SK-N-SH (cell line): Measurements from ENCODE around the gene LLGL2. TPM values are rescaled to one million over a fixed set of nuclear protein-coding genes. Genes with fewer than 3 reads are reported as not detected.

Source experiments
- CTCF ChIA-PET: fragments of 300-600, 350-600 bp; formaldehyde crosslinking; extraction: SDS; loops from one replicate; lab custom pipeline; 2021; lab: Yijun Ruan, JAX
- POLR2A ChIA-PET: fragments of 350-600 bp; sonication (Branson Sonifier 250); formaldehyde crosslinking; extraction: SDS; loops from one replicate; lab custom pipeline; 2020; ENCODE audit warnings: antibody characterized with exemption, inconsistent platforms; lab: Yijun Ruan, JAX
- DNase-seq: peaks from one replicate; pipeline ENCODE4 v3.0.0; 2012
- H2AFZ ChIP-seq: fragments of 200-600 bp; sonication (generic); 2 replicates; pipeline ENCODE4 v1.8.1; 2016; ENCODE audit warnings: antibody characterized with exemption, mild to moderate bottlenecking, low read depth
- H3F3A ChIP-seq: fragments of 200-600 bp; sonication (generic); replicated peaks from 2 replicates; pipeline ENCODE3; 2016; ENCODE audit warnings: antibody characterized with exemption, mild to moderate bottlenecking; ENCODE audit not compliant: insufficient read depth
- H3K27ac ChIP-seq, 2 experiments: fragments of 200-500 bp in 1 of 2; fragments of 200-600 bp in 1 of 2; sonication (Bioruptor generic) in 1 of 2; sonication (generic), shearing (Covaris generic) in 1 of 2; 2 replicates each; pipeline versions ENCODE4 v1.5.1 to v1.6.1; 2014 to 2016; ENCODE audit warnings: low read depth in 2 of 2, inconsistent platforms in 1 of 2, low read length in 1 of 2, mild to moderate bottlenecking in 1 of 2, mixed read lengths in 1 of 2
- H3K27me3 ChIP-seq: fragments of 200-600 bp; sonication (generic), shearing (Covaris generic); 2 replicates; pipeline ENCODE4 v1.6.1; 2016; ENCODE audit warnings: mixed run types; ENCODE audit not compliant: insufficient read depth
- H3K36me3 ChIP-seq, 2 experiments: fragments of 200-500 bp in 1 of 2; fragments of 200-600 bp in 1 of 2; sonication (Bioruptor generic) in 1 of 2; sonication (generic) in 1 of 2; replicated peaks in 1 of 2; 2 replicates each; pipeline versions ENCODE3 to v1.5.1; 2014 to 2016; ENCODE audit warnings: low read length in 1 of 2, mild to moderate bottlenecking in 1 of 2; ENCODE audit not compliant: insufficient read depth in 2 of 2, control insufficient read depth in 1 of 2
- H3K4me1 ChIP-seq, 2 experiments: fragments of 200-500 bp in 1 of 2; fragments of 200-600 bp in 1 of 2; sonication (Bioruptor generic) in 1 of 2; sonication (generic), shearing (Covaris generic) in 1 of 2; 2 replicates each; pipeline versions ENCODE4 v1.5.1 to v1.6.1; 2014 to 2016; ENCODE audit warnings: low read depth in 1 of 2, low read length in 1 of 2, mixed run types in 1 of 2; ENCODE audit not compliant: insufficient read depth in 2 of 2, control insufficient read depth in 1 of 2
- H3K4me2 ChIP-seq: fragments of 200-600 bp; sonication (generic), shearing (Covaris generic); 2 replicates; pipeline ENCODE4 v1.6.1; 2017; ENCODE audit warnings: mixed run types
- H3K4me3 ChIP-seq, 2 experiments: fragments of 200-500 bp in 1 of 2; fragments of 200-600 bp in 1 of 2; sonication (Bioruptor generic) in 1 of 2; sonication (generic), shearing (Covaris generic) in 1 of 2; 2 replicates each; pipeline versions ENCODE4 v1.5.1 to v1.8.1; 2014 to 2016; ENCODE audit warnings: low read depth in 2 of 2, inconsistent platforms in 1 of 2, low read length in 1 of 2, mild to moderate bottlenecking in 1 of 2, mixed read lengths in 1 of 2, moderate library complexity in 1 of 2
- H3K79me2 ChIP-seq: fragments of 200-600 bp; sonication (generic); 2 replicates; pipeline ENCODE4 v1.8.1; 2017; ENCODE audit warnings: mild to moderate bottlenecking; ENCODE audit not compliant: insufficient read depth
- H3K9ac ChIP-seq: fragments of 200-600 bp; sonication (generic); 2 replicates; pipeline ENCODE4 v1.6.1; 2017; ENCODE audit warnings: mixed run types
- H3K9me2 ChIP-seq: fragments of 200-600 bp; sonication (generic); 2 replicates; pipeline ENCODE4 v1.6.1; 2017; ENCODE audit warnings: mixed run types
- H3K9me3 ChIP-seq: fragments of 200-600 bp; sonication (generic); 2 replicates; pipeline ENCODE4 v1.6.1; 2017; ENCODE audit warnings: mixed run types, mild to moderate bottlenecking, moderate library complexity
- H4K20me1 ChIP-seq: fragments of 200-600 bp; sonication (generic); 2 replicates; pipeline ENCODE4 v1.6.1; 2017; ENCODE audit warnings: mild to moderate bottlenecking, mixed run types; ENCODE audit not compliant: insufficient read depth
- CHD2 ChIP-seq: fragments of 150-350 bp; IDR thresholded peaks from 2 replicates; pipeline ENCODE4 v1.6.1; 2018; ENCODE audit warnings: low read length; ENCODE audit not compliant: partially characterized antibody
- CTCF ChIP-seq: fragments of 200-600 bp; sonication (generic); IDR thresholded peaks from 2 replicates; pipeline ENCODE4 v1.6.1; 2017; ENCODE audit warnings: antibody characterized with exemption, mild to moderate bottlenecking, moderate library complexity
- ELF1 ChIP-seq: IDR thresholded peaks from 2 replicates; pipeline ENCODE4 v1.4.0; 2012
- EP300 ChIP-seq, 2 experiments: IDR thresholded peaks; 2 replicates each; pipeline versions ENCODE4 v1.4.0 to v1.6.1; 2012; ENCODE audit warnings: borderline replicate concordance in 1 of 2, low read depth in 1 of 2, low read length in 1 of 2
- FOSL2 ChIP-seq: IDR thresholded peaks from 2 replicates; pipeline ENCODE4 v1.4.0; 2012; ENCODE audit warnings: low read depth, mild to moderate bottlenecking, moderate library complexity, borderline replicate concordance
- GABPA ChIP-seq: IDR thresholded peaks from 2 replicates; pipeline ENCODE4 v1.4.0; 2012; ENCODE audit warnings: low read depth, mild to moderate bottlenecking
- GATA2 ChIP-seq: sonication (generic); formaldehyde crosslinking; IDR thresholded peaks from 2 replicates; pipeline ENCODE4 v1.5.0; 2020; ENCODE audit warnings: mild to moderate bottlenecking, missing genetic modification reagents
- JUND ChIP-seq: IDR thresholded peaks from 2 replicates; pipeline ENCODE4 v1.4.0; 2012
- MAX ChIP-seq: IDR thresholded peaks from 2 replicates; pipeline ENCODE4 v1.4.0; 2012; ENCODE audit warnings: low read depth
- MEF2A ChIP-seq: IDR thresholded peaks from 2 replicates; pipeline ENCODE4 v1.4.0; 2012; ENCODE audit warnings: low read depth, borderline replicate concordance
- MXI1 ChIP-seq: IDR thresholded peaks from 2 replicates; pipeline ENCODE4 v1.6.1; 2012; ENCODE audit warnings: mild to moderate bottlenecking, low read depth, low read length, improper control_type of control experiment
- NFIC ChIP-seq: IDR thresholded peaks from 2 replicates; pipeline ENCODE4 v1.4.0; 2012; ENCODE audit warnings: borderline replicate concordance
- NRF1 ChIP-seq: IDR thresholded peaks from 2 replicates; pipeline ENCODE4 v1.6.1; 2012; ENCODE audit warnings: low read depth, mild to moderate bottlenecking, low read length
- PBX3 ChIP-seq: IDR thresholded peaks from 2 replicates; pipeline ENCODE4; 2012
- POLR2AphosphoS5 ChIP-seq: IDR thresholded peaks from 2 replicates; pipeline ENCODE4 v1.6.1; 2012; ENCODE audit warnings: low read depth, low read length
- RAD21 ChIP-seq: IDR thresholded peaks from 2 replicates; pipeline ENCODE4 v1.6.1; 2012; ENCODE audit warnings: mild to moderate bottlenecking, low read length
- REST ChIP-seq: IDR thresholded peaks from 2 replicates; pipeline ENCODE4 v1.6.1; 2012; ENCODE audit warnings: mild to moderate bottlenecking, low read depth, low read length, moderate library complexity
- RFX5 ChIP-seq: IDR thresholded peaks from 2 replicates; pipeline ENCODE4 v1.6.1; 2012; ENCODE audit warnings: mild to moderate bottlenecking, improper control_type of control experiment, low read length
- RXRA ChIP-seq: IDR thresholded peaks from 2 replicates; pipeline ENCODE4 v1.4.0; 2012; ENCODE audit warnings: low read depth, mild to moderate bottlenecking, borderline replicate concordance
- SIN3A ChIP-seq: IDR thresholded peaks from 2 replicates; pipeline ENCODE4 v1.6.1; 2012; ENCODE audit warnings: low read depth, mild to moderate bottlenecking, low read length, moderate library complexity, borderline replicate concordance
- TAF1 ChIP-seq: IDR thresholded peaks from 2 replicates; pipeline ENCODE4 v1.6.1; 2012; ENCODE audit warnings: low read depth, mild to moderate bottlenecking, low read length, moderate library complexity, borderline replicate concordance
- TCF12 ChIP-seq: IDR thresholded peaks from 2 replicates; pipeline ENCODE4 v1.4.0; 2012
- TEAD4 ChIP-seq: IDR thresholded peaks from 2 replicates; pipeline ENCODE4 v1.4.0; 2012; ENCODE audit warnings: mild to moderate bottlenecking, borderline replicate concordance; ENCODE audit not compliant: insufficient read depth
- USF1 ChIP-seq: IDR thresholded peaks from 2 replicates; pipeline ENCODE4 v1.4.0; 2012; ENCODE audit warnings: low read depth, borderline replicate concordance
- USF2 ChIP-seq: fragments of 150-350 bp; IDR thresholded peaks from 2 replicates; pipeline ENCODE4 v1.6.1; 2017; ENCODE audit warnings: antibody characterized with exemption, low read length, low read depth, borderline replicate concordance
- YY1 ChIP-seq: IDR thresholded peaks from 2 replicates; pipeline ENCODE4 v1.4.0; 2012; ENCODE audit warnings: low read depth, mild to moderate bottlenecking
- WGBS: methylation state at CpG from one replicate; pipeline ENCODE4 v1.1.6; 2017; ENCODE audit warnings: low lambda C conversion rate; 5-methylcytosine and 5-hydroxymethylcytosine counted together
- polyA plus RNA-seq, 3 experiments: library from polyadenylated mRNA; depleted of rRNA; stranded (reverse); fragments of >200 nt; gene quantifications; 2 replicates each; pipeline ENCODE4 v1.2.3, GENCODE V29; 2012

Gene LLGL2
- polyA plus RNA-seq, 1 of the 3 experiments (the other 2 are of a cell fraction): 6.7 TPM

- POLR2A ChIA-PET: interaction anchor here (0.7 to 1.6 kb wide), 9 partner anchors 9 to 257 kb away, joined by 3 to 24 read pairs (median 4); partner anchors contain the start of genes GGA3, GRB2, LLGL2 and MRPS7
- H3F3A ChIP-seq: no peaks in the 10 kb centered on the region
- H3K9me2 ChIP-seq: no peaks in the 10 kb centered on the region
- H3K4me2 ChIP-seq: peak within 1 kb of the TSS; percentile 100
- WGBS: under 1% methylated on average over 25 of the region's 45 CpGs
- CTCF ChIA-PET: interaction anchor here (0.6 to 4.2 kb wide), 59 partner anchors 9 to 558 kb away, joined by 3 to 37 read pairs (median 4); partner anchors contain the start of genes GGA3, GRB2, LLGL2 and MIF4GD
- peaks cover 10% of the 10 kb centered on the region in 2 experiments for H3K36me3 ChIP-seq
- peak; percentile 100 for DNase-seq
- H3K79me2 ChIP-seq: peaks cover 24% of the 10 kb centered on the region; the same call in 1 of the 2 replicates
- H2AFZ ChIP-seq: peak within 1 kb of the TSS; percentile 98
- no peaks in the 10 kb centered on the region for H3K9me3 ChIP-seq
- H3K4me3 ChIP-seq: peak within 1 kb of the TSS; percentile 81 to 98
- peak within 1 kb of the TSS; percentile 78 for H3K9ac ChIP-seq
- peaks cover 0 to 33% of the 10 kb centered on the region in 2 experiments; a peak in 1 of 4 replicates for H3K4me1 ChIP-seq
- H4K20me1 ChIP-seq: peaks cover 28% of the 10 kb centered on the region
- no peaks in the 10 kb centered on the region for H3K27me3 ChIP-seq
- peak within 1 kb of the TSS; percentile 45 to 88; a peak in 3 of 4 replicates for H3K27ac ChIP-seq
- peak; percentile 68 for TF ChIP-seq NRF1
- peak; percentile 68; the same call in 1 of the 2 replicates for TF ChIP-seq SIN3A
- no peak for TF ChIP-seq RFX5
- no peak for TF ChIP-seq GATA2
- TF ChIP-seq EP300 (IDR thresholded peaks at IDR 0.05; ENCODE audit: borderline replicate concordance in 1 of 2, low read depth in 1 of 2, low read length in 1 of 2): 0 out of 4 replicates have a peak, but pooled peaks of 1 of the 2 experiments have one; percentile 14
- TF ChIP-seq YY1: no peak
- no peak for TF ChIP-seq JUND
- TF ChIP-seq PBX3: peak; percentile 78
- TF ChIP-seq RXRA: no peak
- peak; percentile 59 for TF ChIP-seq CHD2
- TF ChIP-seq CTCF: no peak
- peak; percentile 94 for TF ChIP-seq ELF1
- TF ChIP-seq GABPA: peak; percentile 68
- TF ChIP-seq FOSL2: no peak
- no peak for TF ChIP-seq USF2
- no peak for TF ChIP-seq TEAD4
- TF ChIP-seq RAD21: no peak
- TF ChIP-seq MEF2A: no peak
- TF ChIP-seq MXI1: peak; percentile 40
- no peak; the same call in 1 of the 2 replicates for TF ChIP-seq USF1
- TF ChIP-seq REST: peak; percentile 86
- no peak for TF ChIP-seq NFIC
- peak; percentile 48; the same call in 1 of the 2 replicates for TF ChIP-seq TAF1
- TF ChIP-seq TCF12: no peak
- TF ChIP-seq MAX: peak; percentile 38; the same call in 1 of the 2 replicates
- peak; percentile 32; the same call in 1 of the 2 replicates for TF ChIP-seq POLR2AphosphoS5
Observed at GRCh38 chr17:75516255-75516618, 9.3 kb upstream of the LLGL2 start, which contains the start of gene TSEN54. Gene TSEN54, plus strand, starts transcription at chr17:75516528. Its CDS starts 33 bp downstream, at chr17:75516561.
